Sciatic nerve (tissue), 2 donors: ENCODE measurements around the gene COL21A1. TPM values are rescaled to one million over a fixed set of nuclear protein-coding genes. Genes with fewer than 3 reads are reported as not detected.
A peak's percentile ranks its signal among the peaks of the same experiment; 100 is the strongest.

ENCODE experiments used
- ATAC-seq: fragments of 200-7000 bp; cut with Tn5 transposase; one replicate; pipeline ENCODE4 v1.9.1; 2020; ENCODE audit warnings: mild to moderate bottlenecking, moderate library complexity
- DNase-seq: peaks from one replicate; pipeline ENCODE4 v3.0.0-alpha.2; 2020; ENCODE audit warnings: low spot score
- intact Hi-C: fragments of 100-400 bp; cut with DNase I; formaldehyde crosslinking; loops from one replicate; pipeline ENCODE4 v1.14.2; 2022
- total RNA-seq: library from RNA; stranded (reverse); fragmentation: NEBNext Ultra II Directional; extraction: Animal tissue kit (Norgen Biotek cat#: 25700); gene quantifications from one replicate; pipeline ENCODE4 v1.2.1, GENCODE V29; 2021
- donor health status: DM: no; HTN: no; CAD: no.
- donor health status: DM: no; HTN: no; CAD: no.

Gene COL21A1
- total RNA-seq, 1 donor from 2014 or later: 31.4 TPM

GRCh38 chr6:56148488-56149186 lies 98.7 kb downstream of the COL21A1 start:
- intact Hi-C loops: no loop called here
- ATAC-seq (no peak), DNase-seq (no peak)

GRCh38 chr6:56147766-56148165 lies 99.6 kb downstream of the COL21A1 start:
- ATAC-seq (peak; percentile 26), DNase-seq (no peak)
- intact Hi-C loops: no loop called here

GRCh38 chr6:56146086-56146485 lies 101.3 kb downstream of the COL21A1 start:
- ATAC-seq (no peak), DNase-seq (no peak)
- intact Hi-C loops: no loop called here

- DNase-seq: no peak
- intact Hi-C loops: no loop called here
- no peak for ATAC-seq
Measured at GRCh38 chr6:56145616-56146015, 101.8 kb downstream of the COL21A1 start.

- intact Hi-C loops: no loop called here
- no peak for ATAC-seq
- no peak for DNase-seq
Measured at GRCh38 chr6:56144538-56145324, 102.6 kb downstream of the COL21A1 start.

- no peak for DNase-seq
- intact Hi-C loops: no loop called here
- no peak for ATAC-seq
Measured at GRCh38 chr6:56143796-56144195, 103.6 kb downstream of the COL21A1 start.

GRCh38 chr6:56140090-56140489 lies 107.3 kb downstream of the COL21A1 start:
- DNase-seq (no peak), ATAC-seq (no peak)
- intact Hi-C loops: no loop called here

- no peak for DNase-seq
- ATAC-seq: no peak
- intact Hi-C loops: no loop called here
Measured at GRCh38 chr6:56115715-56116114, 131.7 kb downstream of the COL21A1 start.

- DNase-seq: no peak
- no peak for ATAC-seq
- intact Hi-C loops: no loop called here
Measured at GRCh38 chr6:56109149-56109548, 138.2 kb downstream of the COL21A1 start.

- intact Hi-C loops: no loop called here
Measured at GRCh38 chr6:56106231-56106630, 141.1 kb downstream of the COL21A1 start.

GRCh38 chr6:56104591-56104990 lies 142.8 kb downstream of the COL21A1 start:
- ATAC-seq: no peak
- intact Hi-C loops: no loop called here

More at GRCh38 chr6:56106231-56106630, 141.1 kb downstream of the COL21A1 start:
- DNase-seq: no peak
- ATAC-seq: no peak

GRCh38 chr6:56102216-56102615 lies 145.2 kb downstream of the COL21A1 start:
- intact Hi-C loops: no loop called here
- no peak for ATAC-seq

More at GRCh38 chr6:56104591-56104990, 142.8 kb downstream of the COL21A1 start:
- DNase-seq: no peak

GRCh38 chr6:56101141-56101553 lies 146.2 kb downstream of the COL21A1 start:
- intact Hi-C loops: no loop called here
- peak; percentile 60 for ATAC-seq
- no peak for DNase-seq

More at GRCh38 chr6:56102216-56102615, 145.2 kb downstream of the COL21A1 start:
- DNase-seq: no peak

GRCh38 chr6:56096946-56097621 lies 150.3 kb downstream of the COL21A1 start:
- intact Hi-C loops: no loop called here
- ATAC-seq (no peak), DNase-seq (no peak)

GRCh38 chr6:56096541-56096940 lies 150.8 kb downstream of the COL21A1 start:
- DNase-seq (no peak), ATAC-seq (no peak)
- intact Hi-C loops: no loop called here

- intact Hi-C loops: no loop called here
- ATAC-seq (no peak), DNase-seq (no peak)
Measured at GRCh38 chr6:56093776-56094175, 153.6 kb downstream of the COL21A1 start.

- intact Hi-C loops: no loop called here
- peak; percentile 94 for ATAC-seq
- no peak for DNase-seq
Measured at GRCh38 chr6:56091159-56091869, 156.1 kb downstream of the COL21A1 start.

GRCh38 chr6:56088641-56089040 lies 158.7 kb downstream of the COL21A1 start:
- ATAC-seq (no peak), DNase-seq (no peak)
- intact Hi-C loops: no loop called here

- intact Hi-C loops: no loop called here
- no peak for ATAC-seq
Measured at GRCh38 chr6:56087421-56087820, 160.0 kb downstream of the COL21A1 start.

More at GRCh38 chr6:56087421-56087820, 160.0 kb downstream of the COL21A1 start:
- no peak for DNase-seq
